Smooth muscle cell of the brain vasculature (primary cell): ENCODE data around the gene MYL6.
A peak's percentile ranks its signal among the peaks of the same experiment; 100 is the strongest.
"Not testable (repeated sequence)": the region's sequence is repeated elsewhere in the genome, so short reads cannot be mapped to it uniquely, and the experiment has no call there.

Experiments
- DNase-seq: peaks from one replicate; pipeline ENCODE4 v3.0.0-alpha.2; 2012; ENCODE audit warnings: low read depth, low spot score

MYL6 gene

GRCh38 chr12:56156464-56157200 lies 1.5 kb upstream of the MYL6 start:
- DNase-seq = not testable (repeated sequence)

- peak; percentile 69 for DNase-seq
Observed at GRCh38 chr12:56157201-56158028, 744 bp upstream of the MYL6 start.

GRCh38 chr12:56158926-56159461 lies 835 bp downstream of the MYL6 start:
- DNase-seq = no peak

- no peak for DNase-seq
Observed at GRCh38 chr12:56159482-56160192, 1.5 kb downstream of the MYL6 start.

GRCh38 chr12:56160193-56160763 lies 2.1 kb downstream of the MYL6 start:
- no peak for DNase-seq

GRCh38 chr12:56160894-56161689 lies 2.9 kb downstream of the MYL6 start:
- DNase-seq = no peak

- DNase-seq = no peak
Observed at GRCh38 chr12:56161690-56162351, 3.7 kb downstream of the MYL6 start.

GRCh38 chr12:56162468-56163290 lies 4.5 kb downstream of the MYL6 start:
- no peak for DNase-seq

GRCh38 chr12:56163533-56164344 lies 5.6 kb downstream of the MYL6 start:
- no peak for DNase-seq

GRCh38 chr12:56164345-56164729 lies 6.2 kb downstream of the MYL6 start:
- no peak for DNase-seq

- DNase-seq = no peak
Observed at GRCh38 chr12:56165369-56165768, 7.2 kb downstream of the MYL6 start.

- no peak for DNase-seq
Observed at GRCh38 chr12:56169229-56169759, 11.1 kb downstream of the MYL6 start.

- DNase-seq = no peak
Observed at GRCh38 chr12:56172839-56173238, 14.7 kb downstream of the MYL6 start.

- DNase-seq = no peak
Observed at GRCh38 chr12:56178347-56178746, 20.2 kb downstream of the MYL6 start.

- DNase-seq = no peak
Observed at GRCh38 chr12:56186957-56187356, 28.8 kb downstream of the MYL6 start.

- no peak for DNase-seq
Observed at GRCh38 chr12:56188131-56188777, 30.1 kb downstream of the MYL6 start.

- DNase-seq = no peak
Observed at GRCh38 chr12:56188778-56189098, 30.6 kb downstream of the MYL6 start.
